Activated T-cell treated with anti-CD3 and anti-CD28 coated beads, Interleukin-2, amount 50 U/mL, for 72 hours (primary cell): ENCODE data around the gene MPPED1. TPM values are rescaled to one million over a fixed set of nuclear protein-coding genes. Genes with fewer than 3 reads are reported as not detected.

Source experiments
- ATAC-seq, 2 donors: fragments of 150-1000 bp; cut with Tn5 transposase; replicated peaks in 1 of 2; 2 replicates each; pipeline ENCODE4 v1.10.0; 2021; ENCODE audit warnings: moderate library complexity in 2 of 2, mild to moderate bottlenecking in 1 of 2
- DNase-seq, 2 donors: peaks; one replicate each; pipeline ENCODE4 v3.0.0; 2021 to 2022; ENCODE audit warnings: mixed read lengths in 1 of 2
- H3K27ac Mint-ChIP-seq: one replicate; pipeline ENCODE4 v1.8.0; 2022; ENCODE audit warnings: mild to moderate bottlenecking, moderate library complexity, mixed read lengths
- H3K27me3 Mint-ChIP-seq: one replicate; pipeline ENCODE4 v1.8.0; 2022; ENCODE audit warnings: low read depth, mixed read lengths
- H3K36me3 Mint-ChIP-seq, 2 donors: one replicate each; pipeline ENCODE4 v1.8.0; 2022; ENCODE audit warnings: mixed read lengths in 2 of 2, mild to moderate bottlenecking in 1 of 2; ENCODE audit not compliant: insufficient read depth in 2 of 2
- H3K4me1 Mint-ChIP-seq: one replicate; pipeline ENCODE4 v1.8.0; 2022; ENCODE audit warnings: low read depth, mixed read lengths
- H3K4me3 Mint-ChIP-seq, 2 donors: one replicate each; pipeline ENCODE4 v1.8.0; 2022; ENCODE audit warnings: mild to moderate bottlenecking in 2 of 2, mixed read lengths in 2 of 2, moderate library complexity in 2 of 2
- H3K9me3 Mint-ChIP-seq, 2 donors: one replicate each; pipeline ENCODE4 v1.8.0; 2022; ENCODE audit warnings: mixed read lengths in 2 of 2
- total RNA-seq, 2 donors: library from RNA; stranded (reverse); gene quantifications; one replicate each; pipeline ENCODE4 v1.2.3, GENCODE V29; 2022

The MPPED1 gene
- total RNA-seq, 2 donors from 2014 or later = not detected

- Mint-ChIP-seq H3K4me1 (no peaks in the 10 kb centered on the region), H3K36me3 (peaks cover 2% of the 10 kb centered on the region in 2 donors), H3K9me3 (peaks cover 3 to 9% of the 10 kb centered on the region in 2 donors), H3K27me3 (no peaks in the 10 kb centered on the region), H3K27ac (no peak overlapping the region), H3K4me3 (no peak overlapping the region)
- DNase-seq (no peak), ATAC-seq (no peak)
These were observed 76.4 kb downstream of the MPPED1 start for GRCh38 chr22:43488031-43488866.

- Mint-ChIP-seq H3K4me3 (no peak overlapping the region), H3K4me1 (no peaks in the 10 kb centered on the region), H3K27ac (no peak overlapping the region), H3K27me3 (no peaks in the 10 kb centered on the region), H3K9me3 (peaks cover 3 to 9% of the 10 kb centered on the region in 2 donors), H3K36me3 (peaks cover 2% of the 10 kb centered on the region in 2 donors)
- DNase-seq = no peak
- no peak for ATAC-seq
These were observed 77.1 kb downstream of the MPPED1 start for GRCh38 chr22:43488937-43489336.

- ATAC-seq (no peak), DNase-seq (no peak)
- H3K9me3 Mint-ChIP-seq = peaks cover 3 to 14% of the 10 kb centered on the region in 2 donors
- no peak overlapping the region for H3K27ac Mint-ChIP-seq
- no peak overlapping the region for H3K4me3 Mint-ChIP-seq
- no peaks in the 10 kb centered on the region for H3K4me1 Mint-ChIP-seq
- no peaks in the 10 kb centered on the region for H3K27me3 Mint-ChIP-seq
- peaks cover 2% of the 10 kb centered on the region in 2 donors for H3K36me3 Mint-ChIP-seq
These were observed 78.5 kb downstream of the MPPED1 start for GRCh38 chr22:43490311-43490710.

- no peaks in the 10 kb centered on the region for H3K27me3 Mint-ChIP-seq
- peaks cover 3 to 14% of the 10 kb centered on the region in 2 donors for H3K9me3 Mint-ChIP-seq
- ATAC-seq (no peak), DNase-seq (no peak)
- H3K27ac Mint-ChIP-seq = no peak overlapping the region
- no peak overlapping the region for H3K4me3 Mint-ChIP-seq
- H3K4me1 Mint-ChIP-seq = no peaks in the 10 kb centered on the region
- peaks cover 2% of the 10 kb centered on the region in 2 donors for H3K36me3 Mint-ChIP-seq
These were observed 79.4 kb downstream of the MPPED1 start for GRCh38 chr22:43491177-43491576.

GRCh38 chr22:43491737-43492136, 79.9 kb downstream of the MPPED1 start:
- DNase-seq (no peak), ATAC-seq (no peak)
- Mint-ChIP-seq H3K27me3 (no peaks in the 10 kb centered on the region), H3K4me1 (no peaks in the 10 kb centered on the region), H3K4me3 (no peak overlapping the region), H3K27ac (no peak overlapping the region), H3K9me3 (peaks cover 3 to 14% of the 10 kb centered on the region in 2 donors), H3K36me3 (peaks cover 2% of the 10 kb centered on the region in 2 donors)

- H3K27me3 Mint-ChIP-seq = no peaks in the 10 kb centered on the region
- no peaks in the 10 kb centered on the region for H3K4me1 Mint-ChIP-seq
These were observed 81.5 kb downstream of the MPPED1 start for GRCh38 chr22:43493297-43493696.

GRCh38 chr22:43497956-43498855, 86.4 kb downstream of the MPPED1 start:
- H3K36me3 Mint-ChIP-seq = no peaks in the 10 kb centered on the region

More at GRCh38 chr22:43493297-43493696, 81.5 kb downstream of the MPPED1 start:
- no peak overlapping the region for H3K4me3 Mint-ChIP-seq
- ATAC-seq (no peak), DNase-seq (no peak)
- H3K36me3 Mint-ChIP-seq = peaks cover 2% of the 10 kb centered on the region in 2 donors
- peaks cover 3 to 14% of the 10 kb centered on the region in 2 donors for H3K9me3 Mint-ChIP-seq
- H3K27ac Mint-ChIP-seq = no peak overlapping the region

GRCh38 chr22:43498856-43499253, 87.0 kb downstream of the MPPED1 start:
- Mint-ChIP-seq H3K27me3 (no peaks in the 10 kb centered on the region), H3K4me1 (no peaks in the 10 kb centered on the region), H3K9me3 (peaks cover 0 to 5% of the 10 kb centered on the region in 2 donors), H3K36me3 (no peaks in the 10 kb centered on the region), H3K27ac (no peak overlapping the region), H3K4me3 (no peak overlapping the region)
- no peak for DNase-seq
- ATAC-seq = no peak

More at GRCh38 chr22:43497956-43498855, 86.4 kb downstream of the MPPED1 start:
- DNase-seq (no peak), ATAC-seq (no peak)
- Mint-ChIP-seq H3K27me3 (no peaks in the 10 kb centered on the region), H3K9me3 (peaks cover 0 to 5% of the 10 kb centered on the region in 2 donors), H3K4me1 (no peaks in the 10 kb centered on the region), H3K27ac (no peak overlapping the region), H3K4me3 (no peak overlapping the region)

GRCh38 chr22:43500792-43501785, 89.3 kb downstream of the MPPED1 start:
- no peaks in the 10 kb centered on the region for H3K4me1 Mint-ChIP-seq
- ATAC-seq = no peak
- H3K36me3 Mint-ChIP-seq = no peaks in the 10 kb centered on the region
- H3K4me3 Mint-ChIP-seq = no peak overlapping the region
- DNase-seq = no peak
- H3K9me3 Mint-ChIP-seq = no peaks in the 10 kb centered on the region
- H3K27me3 Mint-ChIP-seq = no peaks in the 10 kb centered on the region
- no peak overlapping the region for H3K27ac Mint-ChIP-seq

GRCh38 chr22:43501878-43502277, 90.1 kb downstream of the MPPED1 start:
- ATAC-seq (no peak), DNase-seq (no peak)
- H3K4me1 Mint-ChIP-seq = no peaks in the 10 kb centered on the region
- no peaks in the 10 kb centered on the region for H3K9me3 Mint-ChIP-seq
- H3K27ac Mint-ChIP-seq = no peak overlapping the region
- H3K36me3 Mint-ChIP-seq = no peaks in the 10 kb centered on the region
- H3K27me3 Mint-ChIP-seq = no peaks in the 10 kb centered on the region
- H3K4me3 Mint-ChIP-seq = no peak overlapping the region

GRCh38 chr22:43502306-43502874, 90.6 kb downstream of the MPPED1 start:
- ATAC-seq = no peak
- no peak for DNase-seq
- Mint-ChIP-seq H3K4me3 (no peak overlapping the region), H3K36me3 (no peaks in the 10 kb centered on the region), H3K4me1 (no peaks in the 10 kb centered on the region), H3K27ac (no peak overlapping the region), H3K9me3 (no peaks in the 10 kb centered on the region), H3K27me3 (no peaks in the 10 kb centered on the region)

GRCh38 chr22:43504068-43504467, 92.3 kb downstream of the MPPED1 start:
- DNase-seq = no peak
- no peaks in the 10 kb centered on the region for H3K36me3 Mint-ChIP-seq
- H3K4me3 Mint-ChIP-seq = no peak overlapping the region
- H3K27me3 Mint-ChIP-seq = no peaks in the 10 kb centered on the region
- no peak for ATAC-seq
- no peaks in the 10 kb centered on the region for H3K9me3 Mint-ChIP-seq
- H3K4me1 Mint-ChIP-seq = no peaks in the 10 kb centered on the region
- H3K27ac Mint-ChIP-seq = no peak overlapping the region
